Measurements from ENCODE around the gene SPRING1.
"Not testable (repeated sequence)": the region's sequence is repeated elsewhere in the genome, so short reads cannot be mapped to it uniquely, and the experiment has no call there.

SPRING1 gene

DNA sequence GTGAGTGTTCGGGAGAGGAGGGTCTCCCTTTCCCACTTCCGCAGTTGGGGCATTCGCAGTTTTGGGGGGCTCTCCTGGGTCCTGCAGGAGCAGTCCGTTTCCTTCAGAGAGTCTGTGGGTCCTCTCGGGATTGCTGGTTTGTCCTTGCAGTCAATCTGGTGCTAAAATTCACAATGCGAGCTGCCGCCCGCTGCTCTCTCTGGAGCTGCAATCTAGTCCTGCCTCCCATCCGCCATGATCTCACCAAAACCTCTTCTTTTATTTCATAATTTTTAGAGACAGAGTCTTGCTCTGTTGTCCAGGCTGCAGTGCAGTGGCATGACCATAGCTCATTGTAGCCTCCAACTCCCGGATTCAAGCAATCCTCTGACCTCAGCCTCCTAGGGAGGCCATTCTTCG is 22.8 kb upstream of the SPRING1 start:
- TF ChIP-seq ZNF768 (tag by site-specific recombination; IDR thresholded peaks at IDR 0.05) (no peak), ZNF561 (tag by site-specific recombination; IDR thresholded peaks at IDR 0.05; ENCODE audit: borderline replicate concordance) (no peak), MZF1 (tag by site-specific recombination; IDR thresholded peaks at IDR 0.05; ENCODE audit: borderline replicate concordance) (no peak), HOXA7 (CRISPR knock-in tag; IDR thresholded peaks at IDR 0.05; ENCODE audit: borderline replicate concordance) (no peak), BCL11B (tag by site-specific recombination; IDR thresholded peaks at IDR 0.05; ENCODE audit: low read depth) (no peak)
- POLR2A ChIA-PET = no interaction called here
- Histone ChIP-seq H3K27ac (ENCODE audit: extremely low read depth, low read depth, low read length) (no peak overlapping the region), H3K9me3 (ENCODE audit: control insufficient read depth, insufficient read depth, low read depth, low read length) (no peaks in the 10 kb centered on the region), H3K4me1 (ENCODE audit: control insufficient read depth, insufficient read depth, low read length) (no peaks in the 10 kb centered on the region; the same call in 1 of the 2 replicates), H3K36me3 (ENCODE audit: control insufficient read depth in 2 of 2, insufficient read depth in 1 of 2, low read length in 2 of 2) (peaks cover 7 to 9% of the 10 kb centered on the region in 2 experiments; a peak in 2 of 3 replicates), H3K4me3 (ENCODE audit: low read depth, low read length) (no peak overlapping the region)
- CTCF ChIA-PET = interaction anchor here (0.6 to 1.7 kb wide), 5 partner anchors 10 to 121 kb away, joined by 3 to 5 read pairs (median 4); no protein-coding TSS in a partner anchor

DNA sequence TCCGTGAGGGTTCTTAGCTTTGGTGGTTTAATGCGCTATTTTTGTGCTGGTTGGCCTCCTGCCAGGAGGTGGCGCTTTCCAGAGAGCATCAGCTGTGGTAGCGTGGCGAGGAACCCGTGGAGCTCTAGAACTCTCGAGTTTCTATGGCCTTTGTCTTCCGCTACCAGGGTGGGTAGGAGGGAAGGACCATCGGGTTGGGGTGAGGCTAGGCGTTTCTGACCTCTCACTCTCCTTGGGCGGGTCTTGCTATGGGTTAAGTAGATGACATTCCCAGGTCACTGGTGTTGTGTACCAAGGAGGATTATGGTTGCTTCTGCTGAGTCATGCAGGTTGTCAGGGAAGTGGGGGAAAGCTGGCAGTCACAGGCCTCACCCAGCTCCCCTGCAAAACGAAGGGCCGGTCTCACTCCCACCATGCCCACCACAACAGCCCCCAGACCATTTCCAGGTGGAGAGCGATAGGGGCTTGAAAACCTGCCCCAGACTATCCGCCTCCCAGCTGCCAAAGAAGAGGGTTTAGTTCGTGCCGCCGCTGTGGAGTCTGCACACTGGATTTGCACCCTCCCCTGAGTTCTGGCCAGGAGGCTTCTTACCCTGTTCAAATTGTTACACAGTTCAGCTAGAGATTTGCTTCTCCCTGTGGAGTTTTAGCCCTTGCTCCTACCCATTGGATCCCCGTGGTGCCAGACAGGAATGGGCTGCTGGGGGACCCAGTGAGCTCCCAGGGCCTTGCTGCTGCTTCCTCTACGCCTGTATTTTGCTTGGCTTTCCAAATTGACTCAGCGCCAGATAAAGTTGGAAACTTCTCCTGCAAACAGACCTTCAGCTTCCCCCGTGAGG is 22.1 kb upstream of the SPRING1 start:
- Histone ChIP-seq H3K4me1 (ENCODE audit: control insufficient read depth, insufficient read depth, low read length) (no peaks in the 10 kb centered on the region), H3K36me3 (ENCODE audit: control insufficient read depth in 2 of 2, insufficient read depth in 1 of 2, low read length in 2 of 2) (peaks cover 7 to 9% of the 10 kb centered on the region in 2 experiments; a peak in 2 of 3 replicates), H3K9me3 (ENCODE audit: control insufficient read depth, insufficient read depth, low read depth, low read length) (no peaks in the 10 kb centered on the region), H3K4me3 (ENCODE audit: low read depth, low read length) (no peak overlapping the region), H3K27ac (ENCODE audit: extremely low read depth, low read depth, low read length) (no peak overlapping the region)
- ChIA-PET CTCF (interaction anchor here (0.6 to 1.7 kb wide), 6 partner anchors 11 to 122 kb away, joined by 3 to 5 read pairs (median 4); no protein-coding TSS in a partner anchor), POLR2A (no interaction called here)
- no peak for TF ChIP-seq ZNF302 (tag by site-specific recombination; IDR thresholded peaks at IDR 0.05; ENCODE audit: low read depth)
- TF ChIP-seq, protein P1, sequence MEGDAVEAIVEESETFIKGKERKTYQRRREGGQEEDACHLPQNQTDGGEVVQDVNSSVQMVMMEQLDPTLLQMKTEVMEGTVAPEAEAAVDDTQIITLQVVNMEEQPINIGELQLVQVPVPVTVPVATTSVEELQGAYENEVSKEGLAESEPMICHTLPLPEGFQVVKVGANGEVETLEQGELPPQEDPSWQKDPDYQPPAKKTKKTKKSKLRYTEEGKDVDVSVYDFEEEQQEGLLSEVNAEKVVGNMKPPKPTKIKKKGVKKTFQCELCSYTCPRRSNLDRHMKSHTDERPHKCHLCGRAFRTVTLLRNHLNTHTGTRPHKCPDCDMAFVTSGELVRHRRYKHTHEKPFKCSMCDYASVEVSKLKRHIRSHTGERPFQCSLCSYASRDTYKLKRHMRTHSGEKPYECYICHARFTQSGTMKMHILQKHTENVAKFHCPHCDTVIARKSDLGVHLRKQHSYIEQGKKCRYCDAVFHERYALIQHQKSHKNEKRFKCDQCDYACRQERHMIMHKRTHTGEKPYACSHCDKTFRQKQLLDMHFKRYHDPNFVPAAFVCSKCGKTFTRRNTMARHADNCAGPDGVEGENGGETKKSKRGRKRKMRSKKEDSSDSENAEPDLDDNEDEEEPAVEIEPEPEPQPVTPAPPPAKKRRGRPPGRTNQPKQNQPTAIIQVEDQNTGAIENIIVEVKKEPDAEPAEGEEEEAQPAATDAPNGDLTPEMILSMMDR (tag by site-specific recombination; IDR thresholded peaks at IDR 0.05) = 0 out of 2 replicates have a peak, but pooled peaks have one; percentile 10

DNA sequence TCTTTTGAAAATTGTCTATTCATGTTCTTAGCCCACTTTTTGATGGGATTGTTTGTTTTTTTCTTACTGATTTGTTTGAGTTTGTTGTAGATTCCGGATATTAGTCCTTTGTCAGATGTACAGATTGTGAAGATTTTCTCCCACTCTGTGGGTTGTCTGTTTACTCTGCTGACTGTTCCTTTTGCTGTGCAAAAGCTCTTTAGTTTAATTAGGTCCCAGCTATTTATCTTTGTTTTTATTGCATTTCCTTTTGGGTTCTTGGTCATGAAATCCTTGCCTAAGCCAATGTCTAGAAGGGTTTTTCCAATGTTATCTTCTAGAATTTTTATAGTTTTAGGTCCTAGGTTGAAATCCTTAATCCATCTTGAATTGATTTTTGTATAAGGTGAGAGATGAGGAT is 16.9 kb upstream of the SPRING1 start:
- H3K4me3 ChIP-seq (ENCODE audit: low read depth, low read length); H3K27ac ChIP-seq (ENCODE audit: extremely low read depth, low read depth, low read length); H3K9me3 ChIP-seq (ENCODE audit: control insufficient read depth, insufficient read depth, low read depth, low read length); H3K4me1 ChIP-seq (ENCODE audit: control insufficient read depth, insufficient read depth, low read length); CTCF ChIA-PET; POLR2A ChIA-PET: not testable (repeated sequence)
- H3K36me3 ChIP-seq (ENCODE audit: control insufficient read depth in 2 of 2, insufficient read depth in 1 of 2, low read length in 2 of 2) = peaks cover 0 to 13% of the 10 kb centered on the region in 2 experiments; a peak in 2 of 3 replicates
- TF ChIP-seq, protein P2, sequence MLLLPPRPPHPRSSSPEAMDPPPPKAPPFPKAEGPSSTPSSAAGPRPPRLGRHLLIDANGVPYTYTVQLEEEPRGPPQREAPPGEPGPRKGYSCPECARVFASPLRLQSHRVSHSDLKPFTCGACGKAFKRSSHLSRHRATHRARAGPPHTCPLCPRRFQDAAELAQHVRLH (tag by site-specific recombination; IDR thresholded peaks at IDR 0.05) = peak; percentile 53; the same call in 1 of the 2 replicates
- TF ChIP-seq ZFHX2 (tag by site-specific recombination; conservative IDR thresholded peaks at IDR 0.05) (peak; percentile 37; the same call in 1 of the 2 replicates), ZNF843 (tag by site-specific recombination; IDR thresholded peaks at IDR 0.05) (peak; percentile 61), OVOL3 (tag by site-specific recombination; IDR thresholded peaks at IDR 0.05) (peak; percentile 16; the same call in 1 of the 2 replicates), GLIS1 (tag by site-specific recombination; IDR thresholded peaks at IDR 0.05) (peak; percentile 30; the same call in 1 of the 2 replicates), ZXDB (tag by site-specific recombination; IDR thresholded peaks at IDR 0.05) (peak; percentile 19; the same call in 1 of the 2 replicates), OSR2 (tag by site-specific recombination; IDR thresholded peaks at IDR 0.05) (peak; percentile 51), FEZF1 (tag by site-specific recombination; IDR thresholded peaks at IDR 0.05) (peak; percentile 95), GFI1B (tag by site-specific recombination; IDR thresholded peaks at IDR 0.05) (peak; percentile 92)
- TF ChIP-seq, protein P3, sequence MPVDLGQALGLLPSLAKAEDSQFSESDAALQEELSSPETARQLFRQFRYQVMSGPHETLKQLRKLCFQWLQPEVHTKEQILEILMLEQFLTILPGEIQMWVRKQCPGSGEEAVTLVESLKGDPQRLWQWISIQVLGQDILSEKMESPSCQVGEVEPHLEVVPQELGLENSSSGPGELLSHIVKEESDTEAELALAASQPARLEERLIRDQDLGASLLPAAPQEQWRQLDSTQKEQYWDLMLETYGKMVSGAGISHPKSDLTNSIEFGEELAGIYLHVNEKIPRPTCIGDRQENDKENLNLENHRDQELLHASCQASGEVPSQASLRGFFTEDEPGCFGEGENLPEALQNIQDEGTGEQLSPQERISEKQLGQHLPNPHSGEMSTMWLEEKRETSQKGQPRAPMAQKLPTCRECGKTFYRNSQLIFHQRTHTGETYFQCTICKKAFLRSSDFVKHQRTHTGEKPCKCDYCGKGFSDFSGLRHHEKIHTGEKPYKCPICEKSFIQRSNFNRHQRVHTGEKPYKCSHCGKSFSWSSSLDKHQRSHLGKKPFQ (tag by site-specific recombination; IDR thresholded peaks at IDR 0.05) = peak; percentile 47; the same call in 1 of the 2 replicates
- TF ChIP-seq, protein P4, sequence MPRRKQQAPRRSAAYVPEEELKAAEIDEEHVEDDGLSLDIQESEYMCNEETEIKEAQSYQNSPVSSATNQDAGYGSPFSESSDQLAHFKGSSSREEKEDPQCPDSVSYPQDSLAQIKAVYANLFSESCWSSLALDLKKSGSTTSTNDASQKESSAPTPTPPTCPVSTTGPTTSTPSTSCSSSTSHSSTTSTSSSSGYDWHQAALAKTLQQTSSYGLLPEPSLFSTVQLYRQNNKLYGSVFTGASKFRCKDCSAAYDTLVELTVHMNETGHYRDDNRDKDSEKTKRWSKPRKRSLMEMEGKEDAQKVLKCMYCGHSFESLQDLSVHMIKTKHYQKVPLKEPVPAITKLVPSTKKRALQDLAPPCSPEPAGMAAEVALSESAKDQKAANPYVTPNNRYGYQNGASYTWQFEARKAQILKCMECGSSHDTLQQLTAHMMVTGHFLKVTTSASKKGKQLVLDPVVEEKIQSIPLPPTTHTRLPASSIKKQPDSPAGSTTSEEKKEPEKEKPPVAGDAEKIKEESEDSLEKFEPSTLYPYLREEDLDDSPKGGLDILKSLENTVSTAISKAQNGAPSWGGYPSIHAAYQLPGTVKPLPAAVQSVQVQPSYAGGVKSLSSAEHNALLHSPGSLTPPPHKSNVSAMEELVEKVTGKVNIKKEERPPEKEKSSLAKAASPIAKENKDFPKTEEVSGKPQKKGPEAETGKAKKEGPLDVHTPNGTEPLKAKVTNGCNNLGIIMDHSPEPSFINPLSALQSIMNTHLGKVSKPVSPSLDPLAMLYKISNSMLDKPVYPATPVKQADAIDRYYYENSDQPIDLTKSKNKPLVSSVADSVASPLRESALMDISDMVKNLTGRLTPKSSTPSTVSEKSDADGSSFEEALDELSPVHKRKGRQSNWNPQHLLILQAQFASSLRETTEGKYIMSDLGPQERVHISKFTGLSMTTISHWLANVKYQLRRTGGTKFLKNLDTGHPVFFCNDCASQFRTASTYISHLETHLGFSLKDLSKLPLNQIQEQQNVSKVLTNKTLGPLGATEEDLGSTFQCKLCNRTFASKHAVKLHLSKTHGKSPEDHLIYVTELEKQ (tag by site-specific recombination; IDR thresholded peaks at IDR 0.05; ENCODE audit: borderline replicate concordance) = peak; percentile 31; the same call in 1 of the 2 replicates
